Measurements from ENCODE around the gene ICOS. TPM values are rescaled to one million over a fixed set of nuclear protein-coding genes. Genes with fewer than 3 reads are reported as not detected.
A peak's percentile ranks its signal among the peaks of the same experiment; 100 is the strongest.
"Not testable (repeated sequence)": the region's sequence is repeated elsewhere in the genome, so short reads cannot be mapped to it uniquely, and the experiment has no call there.

Gene ICOS
- total RNA-seq, 1 experiment from 2014 or later, result not detected

GRCh38 chr2:203948733-203949132, 12.2 kb downstream of the ICOS start:
- no peaks in the 10 kb centered on the region; the same call in 1 of the 2 replicates for H3K27me3 ChIP-seq
- no peaks in the 10 kb centered on the region for H3K36me3 ChIP-seq
- H3K9me3 ChIP-seq, result no peaks in the 10 kb centered on the region
- no peak overlapping the region for H3K4me3 ChIP-seq
- no peak for DNase-seq

- no peaks in the 10 kb centered on the region for H3K36me3 ChIP-seq
- H3K27me3 ChIP-seq, result no peaks in the 10 kb centered on the region; the same call in 1 of the 2 replicates
- no peak overlapping the region for H3K4me3 ChIP-seq
- no peaks in the 10 kb centered on the region for H3K9me3 ChIP-seq
- DNase-seq, result no peak
Observed at GRCh38 chr2:203949228-203949627, 12.7 kb downstream of the ICOS start.

DNA sequence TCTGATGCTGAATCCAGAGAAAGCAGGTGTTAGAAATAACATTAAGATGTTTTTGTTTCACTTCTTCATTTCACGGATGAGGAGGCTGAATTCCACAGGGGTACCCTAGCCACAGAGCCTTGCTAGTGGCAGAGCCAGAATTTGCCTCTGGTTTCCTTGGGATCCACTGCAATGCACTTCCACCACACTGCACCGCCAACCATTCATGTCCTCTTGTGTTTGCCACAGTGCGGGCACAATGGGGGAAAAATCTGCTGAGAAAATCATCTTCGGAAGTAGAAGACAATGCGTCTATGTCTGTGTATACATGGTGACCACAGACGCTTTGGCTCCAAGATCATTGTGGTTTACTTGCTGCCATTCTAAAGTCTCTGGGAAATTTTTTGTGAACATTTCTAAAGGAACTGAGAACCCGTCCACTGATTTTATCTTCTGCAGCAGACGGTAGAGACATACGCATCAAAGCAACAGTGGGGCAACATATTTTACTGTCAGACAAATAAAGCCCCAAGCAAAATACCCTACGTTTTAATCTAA, 14.9 kb downstream of the ICOS start:
- Histone ChIP-seq H3K9me3 (no peaks in the 10 kb centered on the region), H3K4me3 (no peak overlapping the region), H3K36me3 (no peaks in the 10 kb centered on the region), H3K27me3 (no peaks in the 10 kb centered on the region; the same call in 1 of the 2 replicates)
- no peak for DNase-seq

- H3K36me3 ChIP-seq, result no peaks in the 10 kb centered on the region
- no peaks in the 10 kb centered on the region for H3K9me3 ChIP-seq
- no peaks in the 10 kb centered on the region for H3K27me3 ChIP-seq
- H3K4me3 ChIP-seq, result no peak overlapping the region
- no peak for DNase-seq
Observed at GRCh38 chr2:203959265-203959664, 22.7 kb downstream of the ICOS start.

DNA sequence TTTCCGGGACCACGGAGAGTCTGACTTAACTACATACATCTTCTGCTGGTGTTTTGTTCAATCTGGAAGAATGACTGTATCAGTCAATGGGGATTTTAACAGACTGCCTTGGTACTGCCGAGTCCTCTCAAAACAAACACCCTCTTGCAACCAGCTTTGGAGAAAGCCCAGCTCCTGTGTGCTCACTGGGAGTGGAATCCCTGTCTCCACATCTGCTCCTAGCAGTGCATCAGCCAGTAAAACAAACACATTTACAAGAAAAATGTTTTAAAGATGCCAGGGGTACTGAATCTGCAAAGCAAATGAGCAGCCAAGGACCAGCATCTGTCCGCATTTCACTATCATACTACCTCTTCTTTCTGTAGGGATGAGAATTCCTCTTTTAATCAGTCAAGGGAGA, 23.1 kb downstream of the ICOS start:
- Histone ChIP-seq H3K36me3 (no peaks in the 10 kb centered on the region), H3K4me3 (no peak overlapping the region), H3K9me3 (no peaks in the 10 kb centered on the region), H3K27me3 (no peaks in the 10 kb centered on the region)
- DNase-seq, result no peak

GRCh38 chr2:203960811-203961210, 24.2 kb downstream of the ICOS start:
- Histone ChIP-seq H3K27me3 (no peaks in the 10 kb centered on the region), H3K9me3 (no peaks in the 10 kb centered on the region), H3K4me3 (no peak overlapping the region), H3K36me3 (no peaks in the 10 kb centered on the region)
- peak; percentile 4 for DNase-seq

- DNase-seq, H3K9me3 ChIP-seq, H3K27me3 ChIP-seq, H3K36me3 ChIP-seq, H3K4me3 ChIP-seq: not testable (repeated sequence)
Observed at GRCh38 chr2:203965190-203965589, 28.6 kb downstream of the ICOS start.

- H3K36me3 ChIP-seq, result no peaks in the 10 kb centered on the region
- no peak for DNase-seq
- H3K27me3 ChIP-seq, result peaks cover 16% of the 10 kb centered on the region
- no peak overlapping the region for H3K4me3 ChIP-seq
- no peaks in the 10 kb centered on the region for H3K9me3 ChIP-seq
Observed at GRCh38 chr2:203971251-203971650, 34.7 kb downstream of the ICOS start.

GRCh38 chr2:203972066-203972465, 35.5 kb downstream of the ICOS start:
- Histone ChIP-seq H3K9me3 (no peaks in the 10 kb centered on the region), H3K27me3 (peaks cover 16% of the 10 kb centered on the region), H3K4me3 (no peak overlapping the region), H3K36me3 (no peaks in the 10 kb centered on the region)
- DNase-seq, result no peak

DNA sequence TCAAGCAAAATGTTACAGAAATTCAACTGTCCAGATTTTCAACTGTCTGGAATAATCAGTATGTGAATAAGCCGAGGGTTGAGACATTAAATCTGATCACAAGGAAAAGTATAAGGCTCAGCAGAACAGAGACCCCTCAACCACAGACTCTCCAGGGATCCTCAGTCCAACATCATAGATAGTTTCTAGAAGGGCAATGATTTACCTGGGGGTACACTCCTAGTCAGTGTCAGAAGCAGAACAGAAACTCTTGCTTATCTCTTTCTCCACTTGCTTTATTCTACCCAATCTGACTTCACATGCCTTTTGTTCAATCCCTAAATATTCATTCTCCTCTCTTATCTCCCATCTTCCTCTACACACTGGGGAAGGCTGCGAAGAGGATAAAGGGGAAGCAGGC, 36.4 kb downstream of the ICOS start:
- peaks cover 16% of the 10 kb centered on the region for H3K27me3 ChIP-seq
- no peaks in the 10 kb centered on the region for H3K36me3 ChIP-seq
- H3K9me3 ChIP-seq, result no peaks in the 10 kb centered on the region
- no peak overlapping the region for H3K4me3 ChIP-seq
- no peak for DNase-seq

GRCh38 chr2:203973676-203974075, 37.1 kb downstream of the ICOS start:
- Histone ChIP-seq H3K4me3 (no peak overlapping the region), H3K9me3 (no peaks in the 10 kb centered on the region), H3K27me3 (peaks cover 16% of the 10 kb centered on the region), H3K36me3 (no peaks in the 10 kb centered on the region)
- no peak for DNase-seq

DNA sequence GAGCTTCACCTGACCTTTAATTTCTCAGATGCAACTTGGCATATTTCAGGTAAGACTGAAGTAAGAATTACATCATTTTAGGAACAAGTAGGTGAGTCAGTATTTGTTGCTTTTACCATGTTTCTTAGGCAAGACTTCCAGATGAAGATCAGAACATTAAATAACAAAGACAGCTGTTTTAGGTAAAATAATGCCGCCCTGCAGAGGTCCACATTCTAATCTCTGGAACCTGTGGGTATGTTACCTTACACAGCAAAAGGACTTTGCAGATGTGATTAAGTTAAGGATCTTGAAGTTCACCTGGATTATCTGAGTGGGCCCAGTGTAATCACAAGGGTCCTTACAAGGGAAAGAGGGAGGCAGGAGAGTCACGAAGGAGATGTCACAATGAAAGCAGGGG, 39.3 kb downstream of the ICOS start:
- Histone ChIP-seq H3K27me3 (peaks cover 10% of the 10 kb centered on the region), H3K4me3 (no peak overlapping the region), H3K9me3 (no peaks in the 10 kb centered on the region), H3K36me3 (no peaks in the 10 kb centered on the region)
- no peak for DNase-seq

GRCh38 chr2:203982276-203982675, 45.7 kb downstream of the ICOS start:
- no peak for DNase-seq
- H3K27me3 ChIP-seq, result peaks cover 16% of the 10 kb centered on the region
- H3K9me3 ChIP-seq, result no peaks in the 10 kb centered on the region
- no peaks in the 10 kb centered on the region for H3K36me3 ChIP-seq
- H3K4me3 ChIP-seq, result no peak overlapping the region

- Histone ChIP-seq H3K36me3 (no peaks in the 10 kb centered on the region), H3K9me3 (no peaks in the 10 kb centered on the region), H3K4me3 (no peak overlapping the region), H3K27me3 (peaks cover 16% of the 10 kb centered on the region)
- no peak for DNase-seq
Observed at GRCh38 chr2:203983064-203983715, 46.6 kb downstream of the ICOS start.

- H3K36me3 ChIP-seq, DNase-seq, H3K4me3 ChIP-seq, H3K9me3 ChIP-seq: not testable (repeated sequence)
- H3K27me3 ChIP-seq, result peaks cover 12% of the 10 kb centered on the region
Observed at GRCh38 chr2:203985978-203986377, 49.4 kb downstream of the ICOS start.

DNA sequence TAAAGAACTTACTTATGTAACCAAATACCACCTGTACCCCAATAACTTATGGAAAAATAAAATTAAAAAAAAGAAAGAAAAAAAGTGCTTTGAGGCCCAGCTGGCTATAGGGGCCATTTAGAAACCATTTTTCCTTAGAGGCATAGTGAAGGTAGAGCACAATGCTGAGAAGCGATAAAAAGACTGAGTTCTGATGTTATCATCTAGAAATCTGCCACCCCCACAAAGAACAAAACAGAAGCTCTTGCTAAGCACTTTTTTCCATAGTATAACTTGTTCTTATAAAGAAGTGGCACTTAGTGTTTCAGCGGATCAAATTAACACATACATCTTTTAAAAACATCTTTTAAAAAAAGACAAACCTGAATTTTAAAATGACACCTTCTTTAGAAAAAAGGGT, 51.4 kb downstream of the ICOS start:
- Histone ChIP-seq H3K4me3 (no peak overlapping the region), H3K27me3 (peaks cover 4% of the 10 kb centered on the region; the same call in 1 of the 2 replicates), H3K9me3 (no peaks in the 10 kb centered on the region), H3K36me3 (no peaks in the 10 kb centered on the region)
- DNase-seq, result no peak

- peaks cover 4% of the 10 kb centered on the region; the same call in 1 of the 2 replicates for H3K27me3 ChIP-seq
- no peak overlapping the region for H3K4me3 ChIP-seq
- no peaks in the 10 kb centered on the region for H3K36me3 ChIP-seq
- no peak for DNase-seq
- no peaks in the 10 kb centered on the region for H3K9me3 ChIP-seq
Observed at GRCh38 chr2:203988500-203989260, 52.1 kb downstream of the ICOS start.

DNA sequence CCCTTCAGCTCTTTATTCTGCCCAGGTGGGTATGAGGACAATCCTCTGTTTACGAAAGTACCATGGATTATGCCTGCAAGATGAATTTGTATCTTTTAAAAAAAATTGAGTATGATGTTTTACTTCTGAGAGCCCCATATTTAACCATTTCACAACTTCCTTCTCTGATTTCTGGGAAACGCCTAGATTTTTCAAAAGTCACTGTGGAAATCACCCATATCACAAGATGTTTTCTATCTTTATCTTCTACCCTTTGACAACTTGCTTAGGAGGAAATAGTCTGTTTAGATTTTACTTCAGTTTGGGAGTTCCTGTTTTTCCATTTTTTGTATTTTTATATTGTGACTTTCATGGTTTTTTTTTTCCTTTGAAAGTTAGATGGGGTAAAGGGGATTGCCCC, 53.0 kb downstream of the ICOS start:
- H3K4me3 ChIP-seq, result no peak overlapping the region
- no peaks in the 10 kb centered on the region for H3K9me3 ChIP-seq
- DNase-seq, result no peak
- H3K36me3 ChIP-seq, result no peaks in the 10 kb centered on the region
- no peaks in the 10 kb centered on the region for H3K27me3 ChIP-seq

Data from MG63 (cell line).